ENCODE data around the gene AFAP1L2. TPM values are rescaled to one million over a fixed set of nuclear protein-coding genes. Genes with fewer than 3 reads are reported as not detected.

AFAP1L2 gene
- total RNA-seq, 4 donors from 2014 or later: 20.5 to 29.5 (median 23.9) TPM

GRCh38 chr10:114442091-114442630, 37.9 kb upstream of the AFAP1L2 start:
- no peak for TF ChIP-seq POLR2A (IDR thresholded peaks at IDR 0.05)
- no peak for TF ChIP-seq CTCF (IDR thresholded peaks at IDR 0.05)
- TF ChIP-seq EP300 (IDR thresholded peaks at IDR 0.05): no peak
- no peaks in the 10 kb centered on the region for H3K4me1 ChIP-seq
- ATAC-seq: no peak
- no peaks in the 10 kb centered on the region for H3K27me3 ChIP-seq
- WGBS, 2 donors (ENCODE audit: low coverage in 1 of 2): 75 to 84% methylated on average over 4 of the region's 4 CpGs
- no peak overlapping the region for H3K27ac ChIP-seq
- peaks cover 0 to 87% of the 10 kb centered on the region in 2 donors for H3K36me3 ChIP-seq
- H3K4me3 ChIP-seq: no peak overlapping the region
- no peaks in the 10 kb centered on the region for H3K9me3 ChIP-seq

- peaks cover 0 to 97% of the 10 kb centered on the region in 2 donors for H3K36me3 ChIP-seq
Measured at GRCh38 chr10:114441107-114441506, 36.8 kb upstream of the AFAP1L2 start.

GRCh38 chr10:114437473-114438292, 33.4 kb upstream of the AFAP1L2 start:
- WGBS, 2 donors (ENCODE audit: low coverage in 1 of 2): 66 to 84% methylated on average over 7 to 8 of the region's 9 CpGs
- no peak for ATAC-seq
- Histone ChIP-seq H3K27me3 (no peaks in the 10 kb centered on the region), H3K36me3 (peaks cover 0 to 91% of the 10 kb centered on the region in 2 donors), H3K4me1 (no peaks in the 10 kb centered on the region), H3K4me3 (no peak overlapping the region), H3K27ac (no peak overlapping the region), H3K9me3 (no peaks in the 10 kb centered on the region)
- TF ChIP-seq POLR2AphosphoS5 (IDR thresholded peaks at IDR 0.05): no peak
- peak; percentile 40 to 64 (median 54) for TF ChIP-seq CTCF (IDR thresholded peaks at IDR 0.05)

More at GRCh38 chr10:114441107-114441506, 36.8 kb upstream of the AFAP1L2 start:
- ATAC-seq: no peak
- Histone ChIP-seq H3K4me3 (no peak overlapping the region), H3K9me3 (no peaks in the 10 kb centered on the region), H3K27ac (no peak overlapping the region), H3K4me1 (no peaks in the 10 kb centered on the region), H3K27me3 (no peaks in the 10 kb centered on the region)
- TF ChIP-seq EP300 (IDR thresholded peaks at IDR 0.05): no peak
- TF ChIP-seq CTCF (IDR thresholded peaks at IDR 0.05): no peak
- 80 to 91% methylated on average over 1 of the region's 1 CpG for WGBS, 2 donors (ENCODE audit: low coverage in 1 of 2)

- no peak overlapping the region for H3K27ac ChIP-seq
- TF ChIP-seq CTCF (IDR thresholded peaks at IDR 0.05): no peak
- no peak for TF ChIP-seq POLR2A (IDR thresholded peaks at IDR 0.05)
- TF ChIP-seq POLR2AphosphoS5 (IDR thresholded peaks at IDR 0.05): no peak
- TF ChIP-seq EP300 (IDR thresholded peaks at IDR 0.05): no peak
- H3K36me3 ChIP-seq: peaks cover 0 to 83% of the 10 kb centered on the region in 2 donors
- no peaks in the 10 kb centered on the region for H3K4me1 ChIP-seq
- 86 to 96% methylated on average over 2 of the region's 2 CpGs for WGBS, 2 donors (ENCODE audit: low coverage in 1 of 2)
- H3K27me3 ChIP-seq: no peaks in the 10 kb centered on the region
- H3K9me3 ChIP-seq: no peaks in the 10 kb centered on the region
- ATAC-seq: no peak
- H3K4me3 ChIP-seq: no peak overlapping the region
Measured at GRCh38 chr10:114436941-114437340, 32.6 kb upstream of the AFAP1L2 start.

GRCh38 chr10:114432566-114433093, 28.3 kb upstream of the AFAP1L2 start:
- ATAC-seq: no peak
- no peak overlapping the region for H3K27ac ChIP-seq
- peaks cover 0 to 5% (median 1%) of the 10 kb centered on the region in 3 donors for H3K4me1 ChIP-seq
- no peaks in the 10 kb centered on the region for H3K9me3 ChIP-seq
- no peak overlapping the region for H3K4me3 ChIP-seq
- no peaks in the 10 kb centered on the region for H3K27me3 ChIP-seq
- WGBS, 2 donors (ENCODE audit: low coverage in 1 of 2): 69 to 73% methylated on average over 4 of the region's 4 CpGs
- TF ChIP-seq EP300 (IDR thresholded peaks at IDR 0.05) (no peak), POLR2A (IDR thresholded peaks at IDR 0.05) (no peak), POLR2AphosphoS5 (IDR thresholded peaks at IDR 0.05) (no peak), CTCF (IDR thresholded peaks at IDR 0.05) (no peak)
- peaks cover 0 to 45% of the 10 kb centered on the region in 2 donors for H3K36me3 ChIP-seq
